Vagina (tissue), 2 donors: Measurements from ENCODE around the gene FAM50B.

Experiments
- POLR2A ChIP-seq, 2 donors: fragments of 450-650 bp; IDR thresholded peaks; one replicate each; pipeline ENCODE4 v1.6.1; 2017; ENCODE audit warnings: antibody characterized with exemption in 2 of 2, mild to moderate bottlenecking in 2 of 2, moderate library complexity in 2 of 2
- TF ChIP-seq, protein P1 (sequence below), 3 experiments: fragments of 450-650 bp in 2 of 3; fragments of 200-600 bp in 1 of 3; sonication (generic) in 1 of 3; IDR thresholded peaks; one replicate each; pipeline ENCODE4 v1.5.1; 2017 to 2019; ENCODE audit warnings: antibody characterized with exemption in 3 of 3, mild to moderate bottlenecking in 2 of 3, moderate library complexity in 2 of 3

DNA sequence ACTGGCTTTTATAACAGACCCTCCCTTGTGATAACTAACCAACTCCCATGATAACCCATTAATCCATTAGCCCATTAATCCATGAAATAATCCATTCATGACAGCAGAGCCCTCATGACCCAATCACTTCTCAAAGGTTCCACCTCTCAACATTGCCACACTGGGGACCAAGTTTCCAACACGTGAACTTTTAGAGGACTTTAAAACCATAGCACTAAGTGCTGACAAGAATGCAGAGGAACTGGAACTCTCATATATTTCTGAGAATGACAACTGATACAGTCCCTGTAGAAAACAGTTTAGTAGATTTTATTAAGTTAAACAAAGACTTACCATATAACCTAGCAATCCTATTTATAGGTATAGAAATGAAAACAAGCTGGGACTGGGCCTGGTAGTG is 11.4 kb upstream of the FAM50B start:
- TF ChIP-seq, protein P1, sequence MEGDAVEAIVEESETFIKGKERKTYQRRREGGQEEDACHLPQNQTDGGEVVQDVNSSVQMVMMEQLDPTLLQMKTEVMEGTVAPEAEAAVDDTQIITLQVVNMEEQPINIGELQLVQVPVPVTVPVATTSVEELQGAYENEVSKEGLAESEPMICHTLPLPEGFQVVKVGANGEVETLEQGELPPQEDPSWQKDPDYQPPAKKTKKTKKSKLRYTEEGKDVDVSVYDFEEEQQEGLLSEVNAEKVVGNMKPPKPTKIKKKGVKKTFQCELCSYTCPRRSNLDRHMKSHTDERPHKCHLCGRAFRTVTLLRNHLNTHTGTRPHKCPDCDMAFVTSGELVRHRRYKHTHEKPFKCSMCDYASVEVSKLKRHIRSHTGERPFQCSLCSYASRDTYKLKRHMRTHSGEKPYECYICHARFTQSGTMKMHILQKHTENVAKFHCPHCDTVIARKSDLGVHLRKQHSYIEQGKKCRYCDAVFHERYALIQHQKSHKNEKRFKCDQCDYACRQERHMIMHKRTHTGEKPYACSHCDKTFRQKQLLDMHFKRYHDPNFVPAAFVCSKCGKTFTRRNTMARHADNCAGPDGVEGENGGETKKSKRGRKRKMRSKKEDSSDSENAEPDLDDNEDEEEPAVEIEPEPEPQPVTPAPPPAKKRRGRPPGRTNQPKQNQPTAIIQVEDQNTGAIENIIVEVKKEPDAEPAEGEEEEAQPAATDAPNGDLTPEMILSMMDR (IDR thresholded peaks at IDR 0.05): no peak
- TF ChIP-seq POLR2A (IDR thresholded peaks at IDR 0.05): no peak
